HepG2 (cell line): ENCODE results near the gene TBC1D10A.

Source experiments
- JUN ChIP-seq: sonication (generic); formaldehyde crosslinking; IDR thresholded peaks from 2 replicates; pipeline ENCODE4 v1.4.0; 2020; ENCODE audit warnings: mild to moderate bottlenecking, missing genetic modification reagents
- MAZ ChIP-seq, 2 experiments: sonication (generic) in 1 of 2; formaldehyde crosslinking in 1 of 2; IDR thresholded peaks; 2 replicates each; pipeline versions ENCODE4 v1.5.0 to v1.6.1; 2012 to 2020; ENCODE audit warnings: low read depth in 2 of 2, mild to moderate bottlenecking in 2 of 2, borderline replicate concordance in 1 of 2, improper control_type of control experiment in 1 of 2, low read length in 1 of 2, missing genetic modification reagents in 1 of 2, moderate library complexity in 1 of 2
- NBN ChIP-seq: fragments of 450-650 bp; conservative IDR thresholded peaks from 2 replicates; pipeline ENCODE4 v1.6.1; 2017
- NR1H2 ChIP-seq: sonication (generic); formaldehyde crosslinking; IDR thresholded peaks from 2 replicates; pipeline ENCODE4 v1.8.1; 2022; ENCODE audit warnings: low read depth, missing genetic modification reagents, borderline replicate concordance
- TBP ChIP-seq: sonication (generic); formaldehyde crosslinking; IDR thresholded peaks from 2 replicates; pipeline ENCODE4 v1.5.0; 2020; ENCODE audit warnings: missing genetic modification reagents
- TOE1 ChIP-seq: sonication (generic); formaldehyde crosslinking; IDR thresholded peaks from 2 replicates; pipeline ENCODE4 v1.4.0; 2020; ENCODE audit warnings: mild to moderate bottlenecking, missing genetic modification reagents
- TOPORS ChIP-seq: sonication (generic); formaldehyde crosslinking; IDR thresholded peaks from 2 replicates; pipeline ENCODE4 v1.8.0; 2023; ENCODE audit warnings: mild to moderate bottlenecking, missing genetic modification reagents
- ZNF205 ChIP-seq: IDR thresholded peaks from 2 replicates; pipeline ENCODE4 v1.6.1; 2018; ENCODE audit warnings: missing biosample characterization, missing genetic modification reagents
- TF ChIP-seq, protein P1 (sequence below): sonication (generic); formaldehyde crosslinking; IDR thresholded peaks from 2 replicates; pipeline ENCODE4 v1.4.0; 2020; ENCODE audit warnings: missing genetic modification reagents
- TF ChIP-seq, protein P2 (sequence below): sonication (generic); formaldehyde crosslinking; IDR thresholded peaks from 2 replicates; pipeline ENCODE4 v1.5.0; 2020; ENCODE audit warnings: mild to moderate bottlenecking, missing genetic modification reagents, moderate library complexity
- TF ChIP-seq, protein P3 (sequence below): sonication (generic); formaldehyde crosslinking; IDR thresholded peaks from 2 replicates; pipeline ENCODE4 v1.4.0; 2020; ENCODE audit warnings: missing genetic modification reagents, borderline replicate concordance
- TF ChIP-seq, protein P4 (sequence below): sonication (generic); formaldehyde crosslinking; IDR thresholded peaks from 2 replicates; pipeline ENCODE4 v1.5.1; 2020; ENCODE audit warnings: mild to moderate bottlenecking, missing genetic modification reagents, moderate library complexity

DNA sequence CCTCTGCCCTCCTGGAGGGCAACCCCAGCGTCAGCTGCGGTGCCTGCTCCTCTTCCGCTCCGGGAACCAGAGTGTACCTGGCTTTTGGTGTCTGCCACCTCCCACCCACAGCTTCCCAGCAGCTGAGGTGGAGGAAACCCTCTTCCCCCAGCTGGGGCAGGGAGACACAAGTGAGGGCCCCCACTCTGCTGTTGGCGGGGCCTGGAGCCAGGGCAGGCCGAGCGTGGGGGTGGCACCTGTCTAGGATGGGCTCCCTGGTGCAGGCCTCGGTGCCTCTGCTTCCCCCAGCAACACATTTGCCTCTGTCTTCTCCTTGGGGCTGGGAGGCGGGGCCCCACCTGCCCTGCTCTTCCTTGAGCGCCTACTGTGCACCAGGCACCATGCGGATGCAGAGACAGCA is 66.5 kb downstream of the TBC1D10A start:
- no peak for TF ChIP-seq TOE1 (CRISPR knock-in tag)
- TF ChIP-seq NBN: no peak
- TF ChIP-seq JUN (CRISPR knock-in tag): no peak
- TF ChIP-seq TOPORS (CRISPR knock-in tag): no peak
- TF ChIP-seq, protein P1, sequence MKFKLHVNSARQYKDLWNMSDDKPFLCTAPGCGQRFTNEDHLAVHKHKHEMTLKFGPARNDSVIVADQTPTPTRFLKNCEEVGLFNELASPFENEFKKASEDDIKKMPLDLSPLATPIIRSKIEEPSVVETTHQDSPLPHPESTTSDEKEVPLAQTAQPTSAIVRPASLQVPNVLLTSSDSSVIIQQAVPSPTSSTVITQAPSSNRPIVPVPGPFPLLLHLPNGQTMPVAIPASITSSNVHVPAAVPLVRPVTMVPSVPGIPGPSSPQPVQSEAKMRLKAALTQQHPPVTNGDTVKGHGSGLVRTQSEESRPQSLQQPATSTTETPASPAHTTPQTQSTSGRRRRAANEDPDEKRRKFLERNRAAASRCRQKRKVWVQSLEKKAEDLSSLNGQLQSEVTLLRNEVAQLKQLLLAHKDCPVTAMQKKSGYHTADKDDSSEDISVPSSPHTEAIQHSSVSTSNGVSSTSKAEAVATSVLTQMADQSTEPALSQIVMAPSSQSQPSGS (CRISPR knock-in tag): no peak
- TF ChIP-seq ZNF205 (CRISPR knock-in tag): no peak
- TF ChIP-seq MAZ (IDR thresholded peaks at IDR 0.05; ENCODE audit: borderline replicate concordance, low read depth, low read length): no peak
- TF ChIP-seq MAZ (CRISPR knock-in tag; IDR thresholded peaks at IDR 0.05; ENCODE audit: low read depth): no peak
- TF ChIP-seq NR1H2: no peak
- TF ChIP-seq, protein P2, sequence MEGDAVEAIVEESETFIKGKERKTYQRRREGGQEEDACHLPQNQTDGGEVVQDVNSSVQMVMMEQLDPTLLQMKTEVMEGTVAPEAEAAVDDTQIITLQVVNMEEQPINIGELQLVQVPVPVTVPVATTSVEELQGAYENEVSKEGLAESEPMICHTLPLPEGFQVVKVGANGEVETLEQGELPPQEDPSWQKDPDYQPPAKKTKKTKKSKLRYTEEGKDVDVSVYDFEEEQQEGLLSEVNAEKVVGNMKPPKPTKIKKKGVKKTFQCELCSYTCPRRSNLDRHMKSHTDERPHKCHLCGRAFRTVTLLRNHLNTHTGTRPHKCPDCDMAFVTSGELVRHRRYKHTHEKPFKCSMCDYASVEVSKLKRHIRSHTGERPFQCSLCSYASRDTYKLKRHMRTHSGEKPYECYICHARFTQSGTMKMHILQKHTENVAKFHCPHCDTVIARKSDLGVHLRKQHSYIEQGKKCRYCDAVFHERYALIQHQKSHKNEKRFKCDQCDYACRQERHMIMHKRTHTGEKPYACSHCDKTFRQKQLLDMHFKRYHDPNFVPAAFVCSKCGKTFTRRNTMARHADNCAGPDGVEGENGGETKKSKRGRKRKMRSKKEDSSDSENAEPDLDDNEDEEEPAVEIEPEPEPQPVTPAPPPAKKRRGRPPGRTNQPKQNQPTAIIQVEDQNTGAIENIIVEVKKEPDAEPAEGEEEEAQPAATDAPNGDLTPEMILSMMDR (CRISPR knock-in tag): no peak
- no peak for TF ChIP-seq TBP (CRISPR knock-in tag)
- TF ChIP-seq, protein P3, sequence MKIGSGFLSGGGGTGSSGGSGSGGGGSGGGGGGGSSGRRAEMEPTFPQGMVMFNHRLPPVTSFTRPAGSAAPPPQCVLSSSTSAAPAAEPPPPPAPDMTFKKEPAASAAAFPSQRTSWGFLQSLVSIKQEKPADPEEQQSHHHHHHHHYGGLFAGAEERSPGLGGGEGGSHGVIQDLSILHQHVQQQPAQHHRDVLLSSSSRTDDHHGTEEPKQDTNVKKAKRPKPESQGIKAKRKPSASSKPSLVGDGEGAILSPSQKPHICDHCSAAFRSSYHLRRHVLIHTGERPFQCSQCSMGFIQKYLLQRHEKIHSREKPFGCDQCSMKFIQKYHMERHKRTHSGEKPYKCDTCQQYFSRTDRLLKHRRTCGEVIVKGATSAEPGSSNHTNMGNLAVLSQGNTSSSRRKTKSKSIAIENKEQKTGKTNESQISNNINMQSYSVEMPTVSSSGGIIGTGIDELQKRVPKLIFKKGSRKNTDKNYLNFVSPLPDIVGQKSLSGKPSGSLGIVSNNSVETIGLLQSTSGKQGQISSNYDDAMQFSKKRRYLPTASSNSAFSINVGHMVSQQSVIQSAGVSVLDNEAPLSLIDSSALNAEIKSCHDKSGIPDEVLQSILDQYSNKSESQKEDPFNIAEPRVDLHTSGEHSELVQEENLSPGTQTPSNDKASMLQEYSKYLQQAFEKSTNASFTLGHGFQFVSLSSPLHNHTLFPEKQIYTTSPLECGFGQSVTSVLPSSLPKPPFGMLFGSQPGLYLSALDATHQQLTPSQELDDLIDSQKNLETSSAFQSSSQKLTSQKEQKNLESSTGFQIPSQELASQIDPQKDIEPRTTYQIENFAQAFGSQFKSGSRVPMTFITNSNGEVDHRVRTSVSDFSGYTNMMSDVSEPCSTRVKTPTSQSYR (CRISPR knock-in tag): no peak
- TF ChIP-seq, protein P4, sequence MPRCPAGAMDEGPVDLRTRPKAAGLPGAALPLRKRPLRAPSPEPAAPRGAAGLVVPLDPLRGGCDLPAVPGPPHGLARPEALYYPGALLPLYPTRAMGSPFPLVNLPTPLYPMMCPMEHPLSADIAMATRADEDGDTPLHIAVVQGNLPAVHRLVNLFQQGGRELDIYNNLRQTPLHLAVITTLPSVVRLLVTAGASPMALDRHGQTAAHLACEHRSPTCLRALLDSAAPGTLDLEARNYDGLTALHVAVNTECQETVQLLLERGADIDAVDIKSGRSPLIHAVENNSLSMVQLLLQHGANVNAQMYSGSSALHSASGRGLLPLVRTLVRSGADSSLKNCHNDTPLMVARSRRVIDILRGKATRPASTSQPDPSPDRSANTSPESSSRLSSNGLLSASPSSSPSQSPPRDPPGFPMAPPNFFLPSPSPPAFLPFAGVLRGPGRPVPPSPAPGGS (CRISPR knock-in tag): no peak
